Stimulated activated CD8-positive, alpha-beta memory T cell treated with anti-CD3 and anti-CD28 coated beads, Interleukin-7, amount 100 ng/mL, for 24 hours (primary cell): ENCODE measurements around the gene CDKAL1.

Source experiments
- DNase-seq: peaks from one replicate; pipeline ENCODE4 v3.0.0-alpha.2; 2020; ENCODE audit warnings: low read depth

CDKAL1 gene

GRCh38 chr6:20841806-20842205 is 307.5 kb downstream of the CDKAL1 start:
- no peak for DNase-seq

GRCh38 chr6:20845592-20845991 is 311.3 kb downstream of the CDKAL1 start:
- DNase-seq: no peak

- no peak for DNase-seq
Observed at GRCh38 chr6:20846602-20847028, 312.4 kb downstream of the CDKAL1 start.

GRCh38 chr6:20847904-20848303 is 313.6 kb downstream of the CDKAL1 start:
- no peak for DNase-seq

- DNase-seq: no peak
Observed at GRCh38 chr6:20850686-20851416, 316.6 kb downstream of the CDKAL1 start.

GRCh38 chr6:20851795-20852194 is 317.5 kb downstream of the CDKAL1 start:
- no peak for DNase-seq

GRCh38 chr6:20853828-20854227 is 319.6 kb downstream of the CDKAL1 start:
- no peak for DNase-seq

GRCh38 chr6:20856681-20857288 is 322.5 kb downstream of the CDKAL1 start:
- DNase-seq: no peak

- DNase-seq: no peak
Observed at GRCh38 chr6:20861481-20861880, 327.2 kb downstream of the CDKAL1 start.

GRCh38 chr6:20866036-20866435 is 331.8 kb downstream of the CDKAL1 start:
- no peak for DNase-seq

- DNase-seq: no peak
Observed at GRCh38 chr6:20866935-20867703, 332.9 kb downstream of the CDKAL1 start.

- no peak for DNase-seq
Observed at GRCh38 chr6:20868397-20869096, 334.3 kb downstream of the CDKAL1 start.

- DNase-seq: no peak
Observed at GRCh38 chr6:20870021-20870420, 335.8 kb downstream of the CDKAL1 start.

GRCh38 chr6:20870493-20870892 is 336.2 kb downstream of the CDKAL1 start:
- no peak for DNase-seq

GRCh38 chr6:20873425-20874190 is 339.4 kb downstream of the CDKAL1 start:
- no peak for DNase-seq

GRCh38 chr6:20875369-20875963 is 341.2 kb downstream of the CDKAL1 start:
- no peak for DNase-seq

GRCh38 chr6:20876036-20876435 is 341.8 kb downstream of the CDKAL1 start:
- no peak for DNase-seq

GRCh38 chr6:20876561-20876960 is 342.3 kb downstream of the CDKAL1 start:
- no peak for DNase-seq

- no peak for DNase-seq
Observed at GRCh38 chr6:20877008-20877937, 343.0 kb downstream of the CDKAL1 start.

GRCh38 chr6:20879121-20879520 is 344.9 kb downstream of the CDKAL1 start:
- no peak for DNase-seq
